HG03097 (cell line): ENCODE measurements around the gene PLCB2.

ENCODE experiments used
- ATAC-seq: cut with Tn5 transposase; IDR thresholded peaks from one replicate; pipeline ENCODE4 v1.9.1; 2021; ENCODE audit not compliant: unreplicated experiment, low FRiP score

PLCB2 gene

GRCh38 chr15:40240619-40241221, 67.0 kb downstream of the PLCB2 start:
- no peak for ATAC-seq

- ATAC-seq, result no peak
These were observed 67.8 kb downstream of the PLCB2 start for GRCh38 chr15:40239693-40240618.

GRCh38 chr15:40239404-40239692, 68.4 kb downstream of the PLCB2 start:
- ATAC-seq, result no peak

- no peak for ATAC-seq
These were observed 69.0 kb downstream of the PLCB2 start, which contains the start of gene PAK6 for GRCh38 chr15:40238532-40239403. Gene PAK6 (plus strand): TSS chr15:40239063. CDS start chr15:40264786, 25,723 bp downstream.
